DMS153 treated with DMSO at 0.1 percent for 48 hours (cell line): Measurements from ENCODE around the gene SEMA7A.
"Not testable (repeated sequence)": the region's sequence is repeated elsewhere in the genome, so short reads cannot be mapped to it uniquely, and the experiment has no call there.

Experiments used
- DNase-seq: peaks from one replicate; lab custom pipeline; 2025; ENCODE audit not compliant: unreplicated experiment; lab: John Stamatoyannopoulos, UW

SEMA7A gene

GRCh38 chr15:74433592-74434262 is at the start of gene SEMA7A:
Gene SEMA7A (minus strand): TSS chr15:74433958. CDS start chr15:74433918, 40 bp downstream.
- DNase-seq = peak; percentile 8

GRCh38 chr15:74482661-74483060 is 48.9 kb upstream of the SEMA7A start:
- DNase-seq = no peak

- DNase-seq = not testable (repeated sequence)
Measured at GRCh38 chr15:74480364-74480763, 46.6 kb upstream of the SEMA7A start.

GRCh38 chr15:74471621-74472020 is 37.9 kb upstream of the SEMA7A start:
- DNase-seq = not testable (repeated sequence)

- no peak for DNase-seq
Measured at GRCh38 chr15:74470631-74471395, 37.1 kb upstream of the SEMA7A start.

- DNase-seq = no peak
Measured at GRCh38 chr15:74468341-74469032, 34.7 kb upstream of the SEMA7A start.

- DNase-seq = no peak
Measured at GRCh38 chr15:74466570-74466969, 32.8 kb upstream of the SEMA7A start.

- no peak for DNase-seq
Measured at GRCh38 chr15:74464897-74465296, 31.1 kb upstream of the SEMA7A start.

GRCh38 chr15:74464216-74464615 is 30.5 kb upstream of the SEMA7A start:
- DNase-seq = no peak

- DNase-seq = no peak
Measured at GRCh38 chr15:74463634-74464033, 29.9 kb upstream of the SEMA7A start.

GRCh38 chr15:74461847-74462511 is 28.2 kb upstream of the SEMA7A start:
- DNase-seq = no peak

- peak; percentile 41 for DNase-seq
Measured at GRCh38 chr15:74460871-74461846, 27.4 kb upstream of the SEMA7A start, which contains the start of gene UBL7. Gene UBL7 (minus strand): TSS chr15:74461160. CDS start chr15:74458867, 2,293 bp downstream.

- no peak for DNase-seq
Measured at GRCh38 chr15:74460298-74460697, 26.5 kb upstream of the SEMA7A start.

GRCh38 chr15:74459798-74460197 is 26.0 kb upstream of the SEMA7A start:
- DNase-seq = not testable (repeated sequence)

GRCh38 chr15:74458473-74458872 is 24.7 kb upstream of the SEMA7A start:
- DNase-seq = no peak

GRCh38 chr15:74457036-74457435 is 23.3 kb upstream of the SEMA7A start:
- not testable (repeated sequence) for DNase-seq

- DNase-seq = no peak
Measured at GRCh38 chr15:74454764-74455500, 21.2 kb upstream of the SEMA7A start.

GRCh38 chr15:74453925-74454763 is 20.4 kb upstream of the SEMA7A start:
- DNase-seq = no peak
